Testis (tissue), 3 donors: ENCODE measurements around the gene SAE1. TPM values are rescaled to one million over a fixed set of nuclear protein-coding genes. Genes with fewer than 3 reads are reported as not detected.
A peak's percentile ranks its signal among the peaks of the same experiment; 100 is the strongest.

Experiments used
- DNase-seq: peaks from one replicate; pipeline ENCODE4 v3.0.0-alpha.2; 2019
- H3K27ac ChIP-seq, 2 donors: fragments of 200-600 bp; sonication (generic); one replicate each; pipeline ENCODE4 v1.5.1; 2019
- H3K27me3 ChIP-seq: fragments of 200-600 bp; sonication (generic); one replicate; pipeline ENCODE4 v1.5.1; 2019
- H3K36me3 ChIP-seq: fragments of 200-600 bp; sonication (generic); one replicate; pipeline ENCODE4 v1.5.1; 2017; ENCODE audit warnings: low read depth; ENCODE audit errors: missing control alignments
- H3K4me1 ChIP-seq: fragments of 200-600 bp; sonication (generic); one replicate; pipeline ENCODE4 v1.5.1; 2019
- H3K4me3 ChIP-seq, 2 donors: fragments of 200-600 bp; sonication (generic); one replicate each; pipeline ENCODE4 v1.5.1; 2017 to 2019
- H3K9me3 ChIP-seq: fragments of 200-600 bp; sonication (generic); one replicate; pipeline ENCODE4 v1.5.1; 2017
- CTCF ChIP-seq, 3 experiments: fragments of 450-650 bp in 2 of 3; fragments of 200-600 bp in 1 of 3; sonication (generic) in 1 of 3; IDR thresholded peaks; one replicate each; pipeline ENCODE4 v1.5.1; 2016 to 2019; ENCODE audit warnings: antibody characterized with exemption in 3 of 3, mild to moderate bottlenecking in 2 of 3, moderate library complexity in 1 of 3
- POLR2A ChIP-seq: fragments of 450-650 bp; IDR thresholded peaks from one replicate; pipeline ENCODE4 v1.6.1; 2017; ENCODE audit warnings: antibody characterized with exemption, mild to moderate bottlenecking, moderate library complexity
- WGBS, 2 donors: methylation state at CpG; one replicate each; pipeline ENCODE4 v1.1.5; 2018; 5-methylcytosine and 5-hydroxymethylcytosine counted together
- intact Hi-C: fragments of 100-400 bp; cut with DNase I; formaldehyde crosslinking; loops from one replicate; pipeline ENCODE4 v1.15.1; 2023; ENCODE audit warnings: low total_unique reads
- polyA plus RNA-seq: library from polyadenylated mRNA; stranded (reverse); fragments of 350-450 nt; fragmentation: Illumina TruSeq; extraction: RNeasy Lipid Tissue Mini Kit (QIAGEN cat#74804); gene quantifications from one replicate; pipeline ENCODE4 v1.2.3, GENCODE V29; 2014; ENCODE audit warnings: low read depth, low replicate concordance; ENCODE audit not compliant: insufficient read depth
- total RNA-seq, 2 donors: library from RNA; depleted of rRNA; stranded (reverse); fragments of >200 nt; gene quantifications; one replicate each; pipeline ENCODE4 v1.2.3, GENCODE V29; 2016

The SAE1 gene
- total and polyA plus RNA-seq, 3 donors from 2014 or later = 105 to 185 (median 124) TPM

GRCh38 chr19:47102346-47103060, 28.1 kb upstream of the SAE1 start:
- Histone ChIP-seq H3K27me3 (no peaks in the 10 kb centered on the region), H3K27ac (no peak overlapping the region), H3K4me3 (no peak overlapping the region), H3K9me3 (no peaks in the 10 kb centered on the region), H3K36me3 (no peaks in the 10 kb centered on the region), H3K4me1 (peaks cover 32% of the 10 kb centered on the region)
- WGBS, 2 donors = 52 to 59% methylated on average over 9 of the region's 9 CpGs
- no peak for DNase-seq
- intact Hi-C loops = no loop called here
- TF ChIP-seq CTCF (IDR thresholded peaks at IDR 0.05) (no peak), POLR2A (no peak)

- Histone ChIP-seq H3K9me3 (no peaks in the 10 kb centered on the region), H3K36me3 (no peaks in the 10 kb centered on the region), H3K4me1 (peaks cover 25% of the 10 kb centered on the region), H3K27ac (no peak overlapping the region), H3K4me3 (no peak overlapping the region), H3K27me3 (no peaks in the 10 kb centered on the region)
- WGBS, 2 donors = 80 to 82% methylated on average over 9 of the region's 9 CpGs
- no peak for TF ChIP-seq CTCF (IDR thresholded peaks at IDR 0.05)
- no peak for TF ChIP-seq POLR2A
- DNase-seq = no peak
- intact Hi-C loops = no loop called here
Measured at GRCh38 chr19:47104680-47105079, 26.0 kb upstream of the SAE1 start.

- no peak overlapping the region for H3K27ac ChIP-seq
Measured at GRCh38 chr19:47105874-47106273, 24.8 kb upstream of the SAE1 start.

GRCh38 chr19:47106821-47107201, 23.8 kb upstream of the SAE1 start:
- Histone ChIP-seq H3K9me3 (no peaks in the 10 kb centered on the region), H3K4me1 (peaks cover 29% of the 10 kb centered on the region), H3K27ac (peak overlapping the region in 1 of 2 donors; percentile 59), H3K4me3 (no peak overlapping the region), H3K27me3 (no peaks in the 10 kb centered on the region), H3K36me3 (no peaks in the 10 kb centered on the region)
- intact Hi-C loops = no loop called here
- 42 to 52% methylated on average over 2 of the region's 2 CpGs for WGBS, 2 donors
- no peak for DNase-seq
- no peak for TF ChIP-seq POLR2A
- no peak for TF ChIP-seq CTCF (IDR thresholded peaks at IDR 0.05)

More at GRCh38 chr19:47105874-47106273, 24.8 kb upstream of the SAE1 start:
- 32 to 49% methylated on average over 2 of the region's 2 CpGs for WGBS, 2 donors
- intact Hi-C loops = no loop called here
- no peak overlapping the region for H3K4me3 ChIP-seq
- no peaks in the 10 kb centered on the region for H3K9me3 ChIP-seq
- H3K27me3 ChIP-seq = no peaks in the 10 kb centered on the region
- DNase-seq = no peak
- no peak for TF ChIP-seq CTCF (IDR thresholded peaks at IDR 0.05)
- no peak for TF ChIP-seq POLR2A
- H3K4me1 ChIP-seq = peaks cover 29% of the 10 kb centered on the region
- no peaks in the 10 kb centered on the region for H3K36me3 ChIP-seq
